ENCODE results near the gene SNCAIP. TPM values are rescaled to one million over a fixed set of nuclear protein-coding genes. Genes with fewer than 3 reads are reported as not detected.

The SNCAIP gene
- not detected in 2 replicates for total RNA-seq (2014; rRNA removed; shearing (Covaris generic))
- polyA plus RNA-seq (2015; cell fraction: cytosol; rRNA removed) = not detected in 2 replicates
- not detected in 2 replicates for polyA plus RNA-seq (2015; cell fraction: nucleus; rRNA removed)

DNA sequence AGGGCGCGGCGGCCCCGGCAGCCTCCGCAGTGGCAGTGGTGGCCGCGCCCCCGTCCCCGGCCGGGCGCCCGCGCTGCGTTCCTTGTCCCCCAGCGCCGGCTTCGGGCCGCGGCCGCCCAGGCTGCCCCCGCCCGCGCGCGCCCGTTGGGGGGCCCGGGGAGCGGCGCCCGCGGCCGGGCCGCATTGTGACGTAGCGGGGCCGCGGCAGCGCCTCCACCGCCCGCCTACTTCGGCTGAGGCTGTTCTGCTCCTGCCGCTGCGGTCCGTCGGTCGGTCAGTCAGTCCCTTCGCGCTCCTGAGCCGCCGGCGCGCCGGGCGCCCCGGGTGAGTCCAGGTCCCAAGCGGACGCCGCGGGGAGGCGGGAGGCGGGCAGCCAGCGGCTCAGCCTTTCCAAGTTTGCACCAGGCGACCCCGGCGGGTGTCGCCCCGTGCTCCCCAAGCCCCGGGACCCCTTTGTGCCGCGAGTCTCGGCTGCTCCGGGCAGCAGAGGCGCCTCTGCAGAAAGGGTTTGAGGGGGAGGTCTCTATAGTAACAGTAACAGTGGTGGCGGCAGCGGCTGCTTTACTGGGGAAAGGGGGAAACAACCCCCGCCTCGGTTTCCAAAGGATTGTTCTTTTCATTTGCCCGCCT, at the start of gene SNCAIP:
TSS of gene SNCAIP (plus strand) at position 277 of the 630 bp plus-strand sequence. CDS start 78,898 bp downstream, outside the sequence.
- DNase-seq (ENCODE audit: low read depth, low spot score) = no peak
- in situ Hi-C loops (cut with HindIII; ENCODE audit: low pct_unique_long_range_greater_than_20kb, low sequenced_read_pairs) = no loop called here

DNA sequence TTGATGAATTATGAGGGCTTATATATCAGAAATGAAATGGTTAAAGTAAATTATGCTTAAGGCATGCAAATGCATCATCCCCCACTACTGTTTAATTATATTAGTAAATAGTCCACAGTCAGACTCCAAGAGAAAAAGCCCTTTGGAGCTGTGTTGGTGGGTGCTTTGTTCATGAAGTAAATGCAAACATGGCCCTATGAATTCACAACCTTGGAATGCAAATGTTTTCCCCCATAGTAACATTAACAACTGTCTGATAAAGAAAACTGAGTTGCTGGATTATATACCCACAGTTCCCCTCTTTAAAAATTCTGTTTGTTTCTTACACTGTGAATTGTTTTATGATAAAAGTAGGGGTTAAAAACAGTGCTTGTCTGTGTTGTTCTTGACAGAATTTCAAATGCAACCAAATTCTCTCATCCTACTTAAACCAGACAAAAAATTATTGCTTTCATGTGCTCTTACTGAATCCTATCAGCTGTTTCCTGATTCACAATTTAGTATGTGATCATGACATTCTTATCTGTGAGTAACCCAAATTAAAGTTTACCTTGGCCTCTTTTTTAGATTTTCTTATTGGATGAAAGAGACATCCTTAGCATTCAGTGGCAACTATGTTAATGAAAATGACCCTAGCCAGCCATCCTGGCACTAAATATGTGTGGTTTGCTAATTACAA, 48.5 kb upstream of the SNCAIP start:
- in situ Hi-C loops (cut with HindIII; ENCODE audit: low pct_unique_long_range_greater_than_20kb, low sequenced_read_pairs) = no loop called here
- DNase-seq (ENCODE audit: low read depth, low spot score) = no peak

DNA sequence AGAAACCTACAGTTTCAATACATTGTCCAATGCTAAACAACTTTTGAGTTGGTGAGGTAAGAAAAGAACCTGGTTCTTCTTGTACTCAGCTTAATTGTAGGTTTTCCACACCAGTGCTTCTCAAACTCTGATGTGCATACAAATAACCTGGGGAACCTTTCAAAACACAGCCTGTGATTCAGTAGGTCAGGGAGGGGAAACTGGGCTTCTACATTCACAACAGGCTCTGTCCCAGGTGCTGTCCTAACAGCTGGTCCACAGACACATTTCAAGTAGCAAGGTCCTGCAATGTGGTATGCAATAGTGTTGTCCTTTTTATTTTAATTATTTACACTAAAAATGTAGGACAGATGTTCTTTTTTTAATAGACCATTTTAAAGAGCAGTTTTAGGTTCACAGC, 47.4 kb upstream of the SNCAIP start:
- in situ Hi-C loops (cut with HindIII; ENCODE audit: low pct_unique_long_range_greater_than_20kb, low sequenced_read_pairs) = no loop called here
- DNase-seq (ENCODE audit: low read depth, low spot score) = no peak

DNA sequence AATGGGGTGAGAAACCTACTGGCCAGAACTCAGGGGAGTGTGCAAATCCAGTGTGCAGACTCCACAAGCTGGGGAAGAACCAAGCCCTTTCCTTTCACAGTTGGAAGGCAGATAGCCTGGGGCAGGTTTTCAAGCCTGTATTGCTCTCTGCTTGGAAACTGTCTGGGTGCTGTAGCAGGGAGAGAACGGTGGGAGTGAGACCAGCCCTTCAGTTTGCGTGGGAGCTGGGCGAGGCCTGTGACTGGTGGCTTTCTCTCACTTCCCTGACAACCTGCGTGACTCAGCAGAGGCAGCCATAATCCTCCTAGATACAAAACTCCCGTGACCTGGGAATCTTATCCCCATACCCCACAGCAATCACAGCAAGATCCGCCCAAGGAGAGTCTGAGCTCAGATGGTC, 44.9 kb upstream of the SNCAIP start:
- in situ Hi-C loops (cut with HindIII; ENCODE audit: low pct_unique_long_range_greater_than_20kb, low sequenced_read_pairs) = no loop called here
- DNase-seq (ENCODE audit: low read depth, low spot score) = no peak

DNA sequence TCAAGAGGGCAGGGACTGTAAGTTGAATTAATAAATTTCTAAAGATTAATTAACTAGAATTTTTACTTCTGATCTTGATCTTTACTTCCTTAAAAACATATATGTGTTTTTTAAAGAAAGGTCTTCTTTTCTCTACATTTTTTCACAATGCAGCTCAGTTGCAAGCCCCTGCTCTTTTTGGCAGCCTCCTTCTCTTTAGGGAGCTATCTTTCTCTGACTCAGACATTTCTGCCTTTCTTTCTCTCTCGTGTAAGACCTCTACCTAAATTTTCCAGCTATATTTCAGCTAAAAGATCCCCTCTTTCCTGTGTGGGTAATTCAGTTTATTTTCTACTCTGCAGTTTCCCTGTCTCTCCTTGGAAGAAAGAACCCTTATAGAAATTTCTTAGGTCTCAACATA, 38.3 kb upstream of the SNCAIP start:
- no peak for DNase-seq (ENCODE audit: low read depth, low spot score)
- in situ Hi-C loops (cut with HindIII; ENCODE audit: low pct_unique_long_range_greater_than_20kb, low sequenced_read_pairs) = no loop called here

GRCh38 chr5:122283592-122283991, 28.4 kb upstream of the SNCAIP start:
- in situ Hi-C loops (cut with HindIII; ENCODE audit: low pct_unique_long_range_greater_than_20kb, low sequenced_read_pairs) = no loop called here
- no peak for DNase-seq (ENCODE audit: low read depth, low spot score)

- no peak for DNase-seq (ENCODE audit: low read depth, low spot score)
- in situ Hi-C loops (cut with HindIII; ENCODE audit: low pct_unique_long_range_greater_than_20kb, low sequenced_read_pairs) = no loop called here
Measured at GRCh38 chr5:122286541-122286940, 25.5 kb upstream of the SNCAIP start.

- no peak for DNase-seq (ENCODE audit: low read depth, low spot score)
- in situ Hi-C loops (cut with HindIII; ENCODE audit: low pct_unique_long_range_greater_than_20kb, low sequenced_read_pairs) = no loop called here
Measured at GRCh38 chr5:122287101-122287500, 24.9 kb upstream of the SNCAIP start.

DNA sequence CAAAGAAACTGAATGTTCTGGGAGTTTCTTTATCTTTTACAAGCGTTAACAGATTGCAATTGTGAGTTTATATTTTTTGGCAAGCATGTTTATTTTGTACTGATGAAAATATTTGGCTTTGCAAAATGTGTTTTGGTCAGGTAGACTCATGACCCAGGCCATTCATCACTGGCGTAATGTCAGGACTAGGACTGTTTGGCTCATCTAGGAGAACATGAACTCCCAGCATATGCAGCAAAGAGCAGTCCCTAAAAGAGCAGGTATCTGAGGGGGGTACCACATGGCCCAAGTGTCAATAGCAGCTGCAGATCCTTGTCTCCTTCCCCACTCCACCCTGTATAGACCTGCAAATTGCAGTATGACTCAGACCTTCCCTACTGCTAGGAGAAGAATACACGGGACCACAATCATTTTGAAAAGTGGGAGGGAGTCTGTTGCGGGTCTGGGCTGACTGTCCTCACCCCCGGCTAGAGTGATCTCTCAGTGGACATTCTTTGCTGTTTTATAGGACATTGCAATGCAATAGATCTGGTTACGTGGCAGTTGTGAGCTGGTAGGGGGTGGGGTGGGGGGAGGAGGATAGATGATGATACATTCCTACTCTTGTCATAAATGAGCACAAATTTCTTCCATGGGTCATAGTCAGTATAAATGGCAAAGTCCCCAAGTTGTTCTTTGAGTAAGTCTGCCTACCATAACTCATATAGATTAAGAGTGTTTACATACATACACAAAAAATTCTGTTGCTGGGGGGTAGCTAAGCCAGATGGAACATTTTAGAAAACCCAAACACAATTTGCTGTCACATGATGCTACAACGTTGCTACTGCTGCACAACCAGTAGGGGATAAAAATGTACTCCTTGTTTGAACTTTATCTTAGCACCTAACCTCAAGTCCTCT, 20.8 kb upstream of the SNCAIP start:
- DNase-seq (ENCODE audit: low read depth, low spot score) = no peak

DNA sequence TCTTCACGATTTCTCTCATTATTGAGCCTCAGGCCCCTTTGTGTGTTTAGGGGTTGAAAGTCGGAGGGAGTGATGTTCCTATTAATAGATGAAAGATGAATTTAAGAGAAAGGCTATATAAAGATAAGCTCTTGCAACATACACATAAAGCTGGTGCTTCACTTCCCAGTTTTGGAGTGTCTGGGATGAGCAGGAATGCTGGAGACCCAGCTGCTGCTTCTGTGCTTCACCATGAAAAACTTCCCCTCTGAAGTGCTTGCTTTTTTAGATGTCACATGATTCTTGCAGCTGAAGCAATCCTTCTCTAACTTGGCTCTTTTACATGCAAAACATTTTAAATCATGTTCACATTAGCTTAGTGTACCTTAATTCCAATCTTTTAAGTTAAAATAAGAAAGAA, 19.7 kb upstream of the SNCAIP start:
- DNase-seq (ENCODE audit: low read depth, low spot score) = no peak
- in situ Hi-C loops (cut with HindIII; ENCODE audit: low pct_unique_long_range_greater_than_20kb, low sequenced_read_pairs) = no loop called here

More for the DNA sequence above, 20.8 kb upstream of the SNCAIP start:
- in situ Hi-C loops (cut with HindIII; ENCODE audit: low pct_unique_long_range_greater_than_20kb, low sequenced_read_pairs) = no loop called here

GRCh38 chr5:122295138-122295537, 16.9 kb upstream of the SNCAIP start:
- DNase-seq (ENCODE audit: low read depth, low spot score) = peak; percentile 66
- in situ Hi-C loops (cut with HindIII; ENCODE audit: low pct_unique_long_range_greater_than_20kb, low sequenced_read_pairs) = no loop called here

GRCh38 chr5:122296871-122297270, 15.2 kb upstream of the SNCAIP start:
- DNase-seq (ENCODE audit: low read depth, low spot score) = no peak
- in situ Hi-C loops (cut with HindIII; ENCODE audit: low pct_unique_long_range_greater_than_20kb, low sequenced_read_pairs) = no loop called here

DNA sequence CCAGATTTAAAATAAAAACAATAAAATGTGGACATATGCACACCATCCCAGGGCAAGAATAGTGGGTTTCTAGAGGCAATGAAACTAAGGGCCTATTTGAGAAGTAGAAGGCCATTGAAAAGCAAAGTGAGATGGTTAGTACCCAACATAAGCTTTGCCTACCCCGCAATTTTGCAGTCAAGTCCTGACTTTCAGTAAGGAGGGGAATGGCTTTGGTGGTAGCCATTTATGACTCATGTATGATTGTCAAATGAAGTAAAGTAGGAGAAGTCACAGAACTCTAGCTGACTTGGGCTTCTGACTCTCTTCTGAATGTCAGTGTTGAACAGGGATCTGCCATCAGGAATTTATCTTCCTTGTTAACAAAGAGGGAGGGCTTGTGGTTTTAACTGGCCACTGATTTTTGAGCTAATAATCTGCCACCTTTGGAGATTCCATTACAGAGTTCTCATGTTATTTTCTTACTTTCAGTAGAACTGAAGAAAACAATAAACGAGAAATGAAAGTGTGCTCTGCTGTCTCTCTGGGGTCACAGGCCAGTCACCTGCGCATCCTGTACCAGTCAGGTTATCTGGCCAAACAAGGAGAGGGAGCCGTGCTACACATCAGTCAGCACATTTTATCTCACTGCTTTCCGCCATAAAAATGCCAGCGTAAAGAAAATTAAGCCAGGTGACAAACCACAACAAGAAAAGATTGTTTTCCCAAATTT, 14.3 kb upstream of the SNCAIP start:
- DNase-seq (ENCODE audit: low read depth, low spot score) = no peak
- in situ Hi-C loops (cut with HindIII; ENCODE audit: low pct_unique_long_range_greater_than_20kb, low sequenced_read_pairs) = no loop called here

DNA sequence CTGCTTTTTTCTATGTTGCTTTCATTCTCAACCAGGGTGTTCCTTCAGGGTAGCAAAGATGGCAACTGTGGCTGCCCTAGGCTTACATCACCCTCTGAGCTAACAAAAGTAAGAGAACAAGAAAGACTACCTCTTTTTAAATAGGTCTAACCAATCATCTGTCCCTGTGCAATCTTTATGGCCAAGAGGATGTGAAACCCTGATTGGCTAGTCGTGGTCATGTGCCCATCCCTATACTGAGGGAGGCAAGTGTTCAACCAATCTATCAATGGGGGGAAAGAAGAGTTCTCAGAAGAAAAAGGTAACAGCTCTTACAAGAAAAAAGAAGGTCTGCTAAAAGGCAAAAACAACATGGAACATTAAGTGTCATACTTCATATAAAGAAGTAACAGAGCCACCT, 11.7 kb upstream of the SNCAIP start:
- in situ Hi-C loops (cut with HindIII; ENCODE audit: low pct_unique_long_range_greater_than_20kb, low sequenced_read_pairs) = no loop called here
- DNase-seq (ENCODE audit: low read depth, low spot score) = no peak

GRCh38 chr5:122301016-122301415, 11.0 kb upstream of the SNCAIP start:
- DNase-seq (ENCODE audit: low read depth, low spot score) = no peak
- in situ Hi-C loops (cut with HindIII; ENCODE audit: low pct_unique_long_range_greater_than_20kb, low sequenced_read_pairs) = no loop called here

DNA sequence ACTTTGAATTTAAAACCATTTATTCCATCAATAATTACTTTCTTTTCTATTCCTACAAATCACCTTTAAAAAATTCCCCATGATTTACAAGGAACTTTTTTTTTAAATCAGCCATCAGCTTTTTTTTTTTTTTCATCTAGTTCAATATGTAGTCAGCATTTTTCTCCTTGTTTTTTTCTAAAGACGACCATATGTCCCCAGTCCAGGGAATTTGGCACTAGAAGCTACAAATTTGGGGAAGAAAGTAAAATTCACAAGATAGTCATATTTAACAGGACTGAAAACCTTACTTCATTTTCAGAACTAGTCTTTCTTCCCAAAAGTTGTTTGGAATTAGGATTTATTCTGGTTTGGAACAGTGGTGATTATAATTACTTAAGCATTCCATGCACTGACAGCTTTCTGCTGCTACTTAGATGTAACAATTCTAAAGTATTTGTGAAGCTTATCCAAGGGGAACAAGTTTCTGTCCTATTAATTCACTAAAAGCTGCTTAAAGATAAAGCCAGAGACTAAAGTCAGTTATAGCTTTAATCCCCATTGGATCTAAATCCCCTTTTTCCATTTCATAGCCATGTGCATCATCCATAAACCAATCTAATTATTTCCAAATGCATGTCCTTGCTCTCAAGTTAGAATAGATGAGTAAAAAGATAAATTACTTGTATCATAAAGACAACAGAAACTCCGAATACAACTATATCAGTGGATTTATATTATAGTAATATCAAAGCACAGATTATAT, 7.4 kb upstream of the SNCAIP start:
- DNase-seq (ENCODE audit: low read depth, low spot score) = no peak
- in situ Hi-C loops (cut with HindIII; ENCODE audit: low pct_unique_long_range_greater_than_20kb, low sequenced_read_pairs) = no loop called here

DNA sequence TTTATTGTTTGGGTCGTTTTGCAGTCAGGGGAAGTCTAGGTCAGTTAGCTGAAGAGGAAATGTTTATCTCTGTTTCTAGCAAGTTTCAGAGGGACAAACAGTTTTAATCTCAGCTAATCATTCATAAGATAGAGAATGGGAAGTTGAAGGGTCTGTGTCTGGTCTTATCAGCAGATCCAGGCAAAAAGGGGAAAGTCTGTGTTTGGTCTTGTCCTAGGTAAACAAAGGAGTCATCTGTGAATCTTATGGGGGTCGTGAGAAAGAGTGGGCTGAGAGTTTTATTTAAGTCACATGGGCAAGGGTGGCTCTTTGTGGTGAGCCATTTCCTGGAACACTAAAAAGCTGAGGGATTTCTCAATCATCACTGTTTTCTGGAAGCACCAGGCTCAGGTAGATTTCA, 5.6 kb upstream of the SNCAIP start:
- DNase-seq (ENCODE audit: low read depth, low spot score) = no peak
- in situ Hi-C loops (cut with HindIII; ENCODE audit: low pct_unique_long_range_greater_than_20kb, low sequenced_read_pairs) = no loop called here
